Measurements from ENCODE around the gene PTPN6. TPM values are rescaled to one million over a fixed set of nuclear protein-coding genes. Genes with fewer than 3 reads are reported as not detected.

PTPN6 gene
- total and polyA plus RNA-seq, 10 of the 15 experiments (the other 5 are each of a cell fraction or from before 2014, with no cell fraction given) = 229 to 457 (median 370) TPM

DNA sequence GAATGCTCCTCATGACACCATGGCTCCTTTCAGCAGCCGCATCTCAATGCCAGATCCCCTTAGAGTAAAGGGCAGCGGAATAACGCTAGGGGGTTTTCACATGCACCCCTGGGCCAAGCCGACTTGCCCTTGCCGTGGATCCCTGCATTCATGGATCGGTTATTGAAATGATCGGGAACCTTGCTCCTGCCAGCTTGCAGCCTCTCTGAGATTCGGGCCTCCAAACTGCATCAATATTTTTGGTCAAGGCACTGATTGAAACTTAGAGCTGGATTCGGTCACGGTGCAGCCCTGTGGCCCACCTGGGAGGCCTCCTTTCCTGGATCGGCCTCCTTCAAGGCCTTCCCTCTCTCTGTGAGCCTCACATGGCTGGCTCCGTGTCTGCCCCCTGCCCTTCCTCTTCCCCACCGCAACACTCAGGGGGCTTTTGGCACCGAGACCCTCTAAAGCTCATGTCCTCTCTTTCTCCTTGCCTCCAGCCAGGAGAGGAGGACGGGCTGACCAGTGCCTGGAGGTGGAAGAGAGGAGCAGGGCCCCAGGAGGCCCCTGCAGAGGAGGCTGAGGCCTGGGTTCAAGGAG, 1.8 kb downstream of the PTPN6 start (continued):
- TF ChIP-seq, protein P1, sequence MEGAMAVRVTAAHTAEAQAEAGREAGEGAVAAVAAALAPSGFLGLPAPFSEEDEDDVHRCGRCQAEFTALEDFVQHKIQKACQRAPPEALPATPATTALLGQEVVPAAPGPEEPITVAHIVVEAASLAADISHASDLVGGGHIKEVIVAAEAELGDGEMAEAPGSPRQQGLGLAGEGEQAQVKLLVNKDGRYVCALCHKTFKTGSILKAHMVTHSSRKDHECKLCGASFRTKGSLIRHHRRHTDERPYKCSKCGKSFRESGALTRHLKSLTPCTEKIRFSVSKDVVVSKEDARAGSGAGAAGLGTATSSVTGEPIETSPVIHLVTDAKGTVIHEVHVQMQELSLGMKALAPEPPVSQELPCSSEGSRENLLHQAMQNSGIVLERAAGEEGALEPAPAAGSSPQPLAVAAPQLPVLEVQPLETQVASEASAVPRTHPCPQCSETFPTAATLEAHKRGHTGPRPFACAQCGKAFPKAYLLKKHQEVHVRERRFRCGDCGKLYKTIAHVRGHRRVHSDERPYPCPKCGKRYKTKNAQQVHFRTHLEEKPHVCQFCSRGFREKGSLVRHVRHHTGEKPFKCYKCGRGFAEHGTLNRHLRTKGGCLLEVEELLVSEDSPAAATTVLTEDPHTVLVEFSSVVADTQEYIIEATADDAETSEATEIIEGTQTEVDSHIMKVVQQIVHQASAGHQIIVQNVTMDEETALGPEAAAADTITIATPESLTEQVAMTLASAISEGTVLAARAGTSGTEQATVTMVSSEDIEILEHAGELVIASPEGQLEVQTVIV (IDR thresholded peaks at IDR 0.05; ENCODE audit: borderline replicate concordance, partially characterized antibody) = no peak
- no peak for TF ChIP-seq IKZF1 (conservative IDR thresholded peaks at IDR 0.05)
- TF ChIP-seq, protein P2, sequence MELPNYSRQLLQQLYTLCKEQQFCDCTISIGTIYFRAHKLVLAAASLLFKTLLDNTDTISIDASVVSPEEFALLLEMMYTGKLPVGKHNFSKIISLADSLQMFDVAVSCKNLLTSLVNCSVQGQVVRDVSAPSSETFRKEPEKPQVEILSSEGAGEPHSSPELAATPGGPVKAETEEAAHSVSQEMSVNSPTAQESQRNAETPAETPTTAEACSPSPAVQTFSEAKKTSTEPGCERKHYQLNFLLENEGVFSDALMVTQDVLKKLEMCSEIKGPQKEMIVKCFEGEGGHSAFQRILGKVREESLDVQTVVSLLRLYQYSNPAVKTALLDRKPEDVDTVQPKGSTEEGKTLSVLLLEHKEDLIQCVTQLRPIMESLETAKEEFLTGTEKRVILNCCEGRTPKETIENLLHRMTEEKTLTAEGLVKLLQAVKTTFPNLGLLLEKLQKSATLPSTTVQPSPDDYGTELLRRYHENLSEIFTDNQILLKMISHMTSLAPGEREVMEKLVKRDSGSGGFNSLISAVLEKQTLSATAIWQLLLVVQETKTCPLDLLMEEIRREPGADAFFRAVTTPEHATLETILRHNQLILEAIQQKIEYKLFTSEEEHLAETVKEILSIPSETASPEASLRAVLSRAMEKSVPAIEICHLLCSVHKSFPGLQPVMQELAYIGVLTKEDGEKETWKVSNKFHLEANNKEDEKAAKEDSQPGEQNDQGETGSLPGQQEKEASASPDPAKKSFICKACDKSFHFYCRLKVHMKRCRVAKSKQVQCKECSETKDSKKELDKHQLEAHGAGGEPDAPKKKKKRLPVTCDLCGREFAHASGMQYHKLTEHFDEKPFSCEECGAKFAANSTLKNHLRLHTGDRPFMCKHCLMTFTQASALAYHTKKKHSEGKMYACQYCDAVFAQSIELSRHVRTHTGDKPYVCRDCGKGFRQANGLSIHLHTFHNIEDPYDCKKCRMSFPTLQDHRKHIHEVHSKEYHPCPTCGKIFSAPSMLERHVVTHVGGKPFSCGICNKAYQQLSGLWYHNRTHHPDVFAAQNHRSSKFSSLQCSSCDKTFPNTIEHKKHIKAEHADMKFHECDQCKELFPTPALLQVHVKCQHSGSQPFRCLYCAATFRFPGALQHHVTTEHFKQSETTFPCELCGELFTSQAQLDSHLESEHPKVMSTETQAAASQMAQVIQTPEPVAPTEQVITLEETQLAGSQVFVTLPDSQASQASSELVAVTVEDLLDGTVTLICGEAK (IDR thresholded peaks at IDR 0.05; ENCODE audit: borderline replicate concordance) = no peak
- TF ChIP-seq, protein P3, sequence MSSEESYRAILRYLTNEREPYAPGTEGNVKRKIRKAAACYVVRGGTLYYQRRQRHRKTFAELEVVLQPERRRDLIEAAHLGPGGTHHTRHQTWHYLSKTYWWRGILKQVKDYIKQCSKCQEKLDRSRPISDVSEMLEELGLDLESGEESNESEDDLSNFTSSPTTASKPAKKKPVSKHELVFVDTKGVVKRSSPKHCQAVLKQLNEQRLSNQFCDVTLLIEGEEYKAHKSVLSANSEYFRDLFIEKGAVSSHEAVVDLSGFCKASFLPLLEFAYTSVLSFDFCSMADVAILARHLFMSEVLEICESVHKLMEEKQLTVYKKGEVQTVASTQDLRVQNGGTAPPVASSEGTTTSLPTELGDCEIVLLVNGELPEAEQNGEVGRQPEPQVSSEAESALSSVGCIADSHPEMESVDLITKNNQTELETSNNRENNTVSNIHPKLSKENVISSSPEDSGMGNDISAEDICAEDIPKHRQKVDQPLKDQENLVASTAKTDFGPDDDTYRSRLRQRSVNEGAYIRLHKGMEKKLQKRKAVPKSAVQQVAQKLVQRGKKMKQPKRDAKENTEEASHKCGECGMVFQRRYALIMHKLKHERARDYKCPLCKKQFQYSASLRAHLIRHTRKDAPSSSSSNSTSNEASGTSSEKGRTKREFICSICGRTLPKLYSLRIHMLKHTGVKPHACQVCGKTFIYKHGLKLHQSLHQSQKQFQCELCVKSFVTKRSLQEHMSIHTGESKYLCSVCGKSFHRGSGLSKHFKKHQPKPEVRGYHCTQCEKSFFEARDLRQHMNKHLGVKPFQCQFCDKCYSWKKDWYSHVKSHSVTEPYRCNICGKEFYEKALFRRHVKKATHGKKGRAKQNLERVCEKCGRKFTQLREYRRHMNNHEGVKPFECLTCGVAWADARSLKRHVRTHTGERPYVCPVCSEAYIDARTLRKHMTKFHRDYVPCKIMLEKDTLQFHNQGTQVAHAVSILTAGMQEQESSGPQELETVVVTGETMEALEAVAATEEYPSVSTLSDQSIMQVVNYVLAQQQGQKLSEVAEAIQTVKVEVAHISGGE (CRISPR knock-in tag; IDR thresholded peaks at IDR 0.05) = peak; percentile 24; the same call in 1 of the 2 replicates
- no peak; the same call in 1 of the 2 replicates for TF ChIP-seq LARP7 (IDR thresholded peaks at IDR 0.05)
- TF ChIP-seq, protein P4, sequence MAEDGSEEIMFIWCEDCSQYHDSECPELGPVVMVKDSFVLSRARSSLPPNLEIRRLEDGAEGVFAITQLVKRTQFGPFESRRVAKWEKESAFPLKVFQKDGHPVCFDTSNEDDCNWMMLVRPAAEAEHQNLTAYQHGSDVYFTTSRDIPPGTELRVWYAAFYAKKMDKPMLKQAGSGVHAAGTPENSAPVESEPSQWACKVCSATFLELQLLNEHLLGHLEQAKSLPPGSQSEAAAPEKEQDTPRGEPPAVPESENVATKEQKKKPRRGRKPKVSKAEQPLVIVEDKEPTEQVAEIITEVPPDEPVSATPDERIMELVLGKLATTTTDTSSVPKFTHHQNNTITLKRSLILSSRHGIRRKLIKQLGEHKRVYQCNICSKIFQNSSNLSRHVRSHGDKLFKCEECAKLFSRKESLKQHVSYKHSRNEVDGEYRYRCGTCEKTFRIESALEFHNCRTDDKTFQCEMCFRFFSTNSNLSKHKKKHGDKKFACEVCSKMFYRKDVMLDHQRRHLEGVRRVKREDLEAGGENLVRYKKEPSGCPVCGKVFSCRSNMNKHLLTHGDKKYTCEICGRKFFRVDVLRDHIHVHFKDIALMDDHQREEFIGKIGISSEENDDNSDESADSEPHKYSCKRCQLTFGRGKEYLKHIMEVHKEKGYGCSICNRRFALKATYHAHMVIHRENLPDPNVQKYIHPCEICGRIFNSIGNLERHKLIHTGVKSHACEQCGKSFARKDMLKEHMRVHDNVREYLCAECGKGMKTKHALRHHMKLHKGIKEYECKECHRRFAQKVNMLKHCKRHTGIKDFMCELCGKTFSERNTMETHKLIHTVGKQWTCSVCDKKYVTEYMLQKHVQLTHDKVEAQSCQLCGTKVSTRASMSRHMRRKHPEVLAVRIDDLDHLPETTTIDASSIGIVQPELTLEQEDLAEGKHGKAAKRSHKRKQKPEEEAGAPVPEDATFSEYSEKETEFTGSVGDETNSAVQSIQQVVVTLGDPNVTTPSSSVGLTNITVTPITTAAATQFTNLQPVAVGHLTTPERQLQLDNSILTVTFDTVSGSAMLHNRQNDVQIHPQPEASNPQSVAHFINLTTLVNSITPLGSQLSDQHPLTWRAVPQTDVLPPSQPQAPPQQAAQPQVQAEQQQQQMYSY (CRISPR knock-in tag; IDR thresholded peaks at IDR 0.05) = 0 out of 2 replicates have a peak, but pooled peaks have one; percentile 60
- no peak for TF ChIP-seq CBX3 (IDR thresholded peaks at IDR 0.05; ENCODE audit: borderline replicate concordance, low read depth)
- TF ChIP-seq, protein P5, sequence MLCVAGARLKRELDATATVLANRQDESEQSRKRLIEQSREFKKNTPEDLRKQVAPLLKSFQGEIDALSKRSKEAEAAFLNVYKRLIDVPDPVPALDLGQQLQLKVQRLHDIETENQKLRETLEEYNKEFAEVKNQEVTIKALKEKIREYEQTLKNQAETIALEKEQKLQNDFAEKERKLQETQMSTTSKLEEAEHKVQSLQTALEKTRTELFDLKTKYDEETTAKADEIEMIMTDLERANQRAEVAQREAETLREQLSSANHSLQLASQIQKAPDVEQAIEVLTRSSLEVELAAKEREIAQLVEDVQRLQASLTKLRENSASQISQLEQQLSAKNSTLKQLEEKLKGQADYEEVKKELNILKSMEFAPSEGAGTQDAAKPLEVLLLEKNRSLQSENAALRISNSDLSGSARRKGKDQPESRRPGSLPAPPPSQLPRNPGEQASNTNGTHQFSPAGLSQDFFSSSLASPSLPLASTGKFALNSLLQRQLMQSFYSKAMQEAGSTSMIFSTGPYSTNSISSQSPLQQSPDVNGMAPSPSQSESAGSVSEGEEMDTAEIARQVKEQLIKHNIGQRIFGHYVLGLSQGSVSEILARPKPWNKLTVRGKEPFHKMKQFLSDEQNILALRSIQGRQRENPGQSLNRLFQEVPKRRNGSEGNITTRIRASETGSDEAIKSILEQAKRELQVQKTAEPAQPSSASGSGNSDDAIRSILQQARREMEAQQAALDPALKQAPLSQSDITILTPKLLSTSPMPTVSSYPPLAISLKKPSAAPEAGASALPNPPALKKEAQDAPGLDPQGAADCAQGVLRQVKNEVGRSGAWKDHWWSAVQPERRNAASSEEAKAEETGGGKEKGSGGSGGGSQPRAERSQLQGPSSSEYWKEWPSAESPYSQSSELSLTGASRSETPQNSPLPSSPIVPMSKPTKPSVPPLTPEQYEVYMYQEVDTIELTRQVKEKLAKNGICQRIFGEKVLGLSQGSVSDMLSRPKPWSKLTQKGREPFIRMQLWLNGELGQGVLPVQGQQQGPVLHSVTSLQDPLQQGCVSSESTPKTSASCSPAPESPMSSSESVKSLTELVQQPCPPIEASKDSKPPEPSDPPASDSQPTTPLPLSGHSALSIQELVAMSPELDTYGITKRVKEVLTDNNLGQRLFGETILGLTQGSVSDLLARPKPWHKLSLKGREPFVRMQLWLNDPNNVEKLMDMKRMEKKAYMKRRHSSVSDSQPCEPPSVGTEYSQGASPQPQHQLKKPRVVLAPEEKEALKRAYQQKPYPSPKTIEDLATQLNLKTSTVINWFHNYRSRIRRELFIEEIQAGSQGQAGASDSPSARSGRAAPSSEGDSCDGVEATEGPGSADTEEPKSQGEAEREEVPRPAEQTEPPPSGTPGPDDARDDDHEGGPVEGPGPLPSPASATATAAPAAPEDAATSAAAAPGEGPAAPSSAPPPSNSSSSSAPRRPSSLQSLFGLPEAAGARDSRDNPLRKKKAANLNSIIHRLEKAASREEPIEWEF (IDR thresholded peaks at IDR 0.05; ENCODE audit: insufficient replicate concordance, low read depth, low read length) = no peak

Measured in GM12878 (cell line).